Activated CD4-positive, alpha-beta T cell treated with anti-CD3 and anti-CD28 coated beads, Interleukin-2, amount 50 U/mL, for 1 hour (primary cell): Measurements from ENCODE around the gene SRGN.

Experiments used
- DNase-seq: peaks from one replicate; pipeline ENCODE4 v3.0.0-alpha.2; 2020

The SRGN gene

GRCh38 chr10:69142983-69143382, 55.1 kb downstream of the SRGN start:
- DNase-seq, result no peak

- no peak for DNase-seq
Observed at GRCh38 chr10:69145329-69145728, 57.4 kb downstream of the SRGN start.

GRCh38 chr10:69145864-69146263, 58.0 kb downstream of the SRGN start:
- no peak for DNase-seq

GRCh38 chr10:69146759-69147158, 58.9 kb downstream of the SRGN start:
- no peak for DNase-seq

- DNase-seq, result no peak
Observed at GRCh38 chr10:69151984-69152383, 64.1 kb downstream of the SRGN start.

- no peak for DNase-seq
Observed at GRCh38 chr10:69153227-69153626, 65.3 kb downstream of the SRGN start.
